Measurements from ENCODE around the gene TMEM217.

TMEM217 gene

DNA sequence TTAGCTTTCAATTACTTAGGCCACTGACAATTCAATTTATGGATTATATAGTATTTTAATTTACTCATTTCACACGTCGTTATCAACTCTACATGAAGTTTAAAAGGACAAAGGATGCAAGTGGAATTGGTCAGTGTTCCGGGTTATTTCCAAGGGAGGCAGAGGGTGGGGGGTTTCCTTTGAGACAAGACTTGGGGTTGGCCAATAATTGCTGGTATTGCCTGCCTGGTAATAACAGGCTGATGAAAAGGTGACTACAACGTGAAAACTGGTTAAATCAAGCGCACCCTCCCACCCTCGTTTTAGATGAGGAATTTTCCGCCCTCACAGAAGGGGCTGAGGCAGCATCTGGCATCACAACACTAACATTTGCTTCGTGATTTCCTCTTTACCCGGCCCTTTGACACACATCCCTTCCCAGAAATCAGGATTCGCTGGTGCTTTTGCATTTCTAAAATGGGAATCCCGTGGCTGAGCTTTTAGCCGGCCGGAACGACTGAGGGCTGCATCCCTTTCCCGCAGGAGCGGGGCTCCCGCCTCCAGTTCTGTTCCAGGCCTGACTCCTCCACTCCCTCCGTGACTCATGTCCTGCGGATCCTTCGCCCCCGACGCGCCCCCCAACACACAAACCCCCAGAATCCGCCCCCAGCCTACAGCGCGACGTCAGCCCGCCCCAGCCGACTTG is 89.0 kb downstream of the TMEM217 start:
- peak; percentile 77 for DNase-seq
- H3K79me1 ChIP-seq (replicated peaks; ENCODE audit: low read length, poor library complexity, severe bottlenecking): peaks cover 15% of the 10 kb centered on the region
- no peak overlapping the region for H3K14ac ChIP-seq (ENCODE audit: low read length in 2 of 2)
- peaks cover 17 to 21% of the 10 kb centered on the region in 2 experiments for H3K36me3 ChIP-seq (ENCODE audit: control insufficient read depth in 1 of 2, insufficient read depth in 2 of 2, low read depth in 1 of 2, low read length in 2 of 2)
- H3K4me1 ChIP-seq (ENCODE audit: control insufficient read depth, insufficient read depth, low read depth, low read length): peaks cover 9% of the 10 kb centered on the region
- H2BK15ac ChIP-seq (ENCODE audit: low read depth, poor library complexity, severe bottlenecking): peak overlapping the region; percentile 92
- H3K9me3 ChIP-seq (ENCODE audit: control insufficient read depth, low read length): no peaks in the 10 kb centered on the region
- H2BK12ac ChIP-seq (ENCODE audit: low read length in 2 of 2): peak overlapping the region; percentile 6 to 94
- H2BK5ac ChIP-seq (ENCODE audit: low read depth, low read length, poor library complexity, severe bottlenecking): peak overlapping the region; percentile 81
- H3K4me2 ChIP-seq (ENCODE audit: low read length, poor library complexity, severe bottlenecking): peak overlapping the region; percentile 87
- H2BK120ac ChIP-seq (ENCODE audit: low read depth, low read length): peak overlapping the region; percentile 95
- 2% methylated on average over 27 of the region's 29 CpGs for WGBS
- peak overlapping the region; percentile 91 for H3K27ac ChIP-seq (ENCODE audit: low read length, poor library complexity, severe bottlenecking)
- H3K18ac ChIP-seq (ENCODE audit: low read depth in 1 of 2, low read length in 2 of 2): peak overlapping the region; percentile 89 to 90
- peak overlapping the region; percentile 88 for H4K8ac ChIP-seq (ENCODE audit: low read length)
- peak overlapping the region; percentile 82 for H4K91ac ChIP-seq (ENCODE audit: low read length)
- no peak overlapping the region for H2AK5ac ChIP-seq (ENCODE audit: low read length, severe bottlenecking)
- no peak overlapping the region for H3K23ac ChIP-seq (ENCODE audit: low read length in 2 of 2)
- peak overlapping the region; percentile 58 to 78 for H3K4me3 ChIP-seq (ENCODE audit: insufficient read depth in 1 of 2, low read depth in 1 of 2, low read length in 2 of 2)
- H3K4ac ChIP-seq (ENCODE audit: low read depth in 1 of 2, low read length in 2 of 2): peak overlapping the region; percentile 57 to 70
- H3K27me3 ChIP-seq (ENCODE audit: control insufficient read depth in 1 of 2, insufficient read depth in 1 of 2, low read length in 2 of 2): no peaks in the 10 kb centered on the region
- H2AFZ ChIP-seq (ENCODE audit: low read depth, low read length): peak overlapping the region; percentile 72
- H3K9ac ChIP-seq (ENCODE audit: low read length): peak overlapping the region; percentile 93

DNA sequence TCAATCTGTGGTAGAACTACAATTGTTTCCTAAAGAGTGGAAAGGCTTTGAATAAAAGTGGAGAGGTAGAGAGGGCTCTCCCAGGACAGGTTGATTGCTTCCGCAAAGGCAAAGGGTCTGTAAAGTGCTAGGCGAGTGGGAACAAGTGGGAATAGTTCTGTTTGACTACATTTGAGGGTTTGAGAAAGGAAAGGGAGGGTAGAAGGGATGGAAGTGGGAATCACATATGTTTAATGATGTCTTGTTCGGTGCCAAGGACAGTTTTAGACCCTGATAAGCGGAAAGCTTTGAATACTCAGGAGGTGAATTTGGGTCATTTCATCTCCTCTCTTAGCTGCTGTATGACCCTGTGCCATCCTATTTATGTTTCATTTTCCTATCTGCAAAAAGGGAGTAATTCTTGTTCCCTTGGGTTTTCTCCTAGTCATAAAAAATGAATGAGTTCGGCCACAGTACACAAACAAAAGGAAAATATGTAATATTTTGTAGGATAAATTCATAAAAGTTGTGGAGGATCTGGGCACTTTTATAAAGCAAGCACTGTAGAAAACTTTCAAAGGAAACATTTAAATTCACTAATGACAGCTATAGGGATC is 89.7 kb downstream of the TMEM217 start:
- H3K9ac ChIP-seq (ENCODE audit: low read length): peak overlapping the region; percentile 93
- H4K91ac ChIP-seq (ENCODE audit: low read length): no peak overlapping the region
- no peak overlapping the region for H4K8ac ChIP-seq (ENCODE audit: low read length)
- H3K36me3 ChIP-seq (ENCODE audit: control insufficient read depth in 1 of 2, insufficient read depth in 2 of 2, low read depth in 1 of 2, low read length in 2 of 2): peaks cover 10 to 16% of the 10 kb centered on the region in 2 experiments
- H3K18ac ChIP-seq (ENCODE audit: low read depth in 1 of 2, low read length in 2 of 2): peak overlapping the region in 1 of 2 experiments; percentile 8
- no peak overlapping the region for H2AFZ ChIP-seq (ENCODE audit: low read depth, low read length)
- 70% methylated on average over 4 of the region's 5 CpGs for WGBS
- H2AK5ac ChIP-seq (ENCODE audit: low read length, severe bottlenecking): peak overlapping the region; percentile 86
- no peak for DNase-seq
- H3K27ac ChIP-seq (ENCODE audit: low read length, poor library complexity, severe bottlenecking): no peak overlapping the region
- H3K9me3 ChIP-seq (ENCODE audit: control insufficient read depth, low read length): no peaks in the 10 kb centered on the region
- peak overlapping the region in 1 of 2 experiments; percentile 60 for H3K23ac ChIP-seq (ENCODE audit: low read length in 2 of 2)
- H2BK15ac ChIP-seq (ENCODE audit: low read depth, poor library complexity, severe bottlenecking): no peak overlapping the region
- H3K79me1 ChIP-seq (replicated peaks; ENCODE audit: low read length, poor library complexity, severe bottlenecking): peaks cover 8% of the 10 kb centered on the region
- H3K14ac ChIP-seq (ENCODE audit: low read length in 2 of 2): no peak overlapping the region
- peaks cover 9% of the 10 kb centered on the region for H3K4me1 ChIP-seq (ENCODE audit: control insufficient read depth, insufficient read depth, low read depth, low read length)
- H2BK12ac ChIP-seq (ENCODE audit: low read length in 2 of 2): no peak overlapping the region
- H3K27me3 ChIP-seq (ENCODE audit: control insufficient read depth in 1 of 2, insufficient read depth in 1 of 2, low read length in 2 of 2): no peaks in the 10 kb centered on the region
- H3K4me2 ChIP-seq (ENCODE audit: low read length, poor library complexity, severe bottlenecking): no peak overlapping the region
- peak overlapping the region in 1 of 2 experiments; percentile 78 for H3K4me3 ChIP-seq (ENCODE audit: insufficient read depth in 1 of 2, low read depth in 1 of 2, low read length in 2 of 2)
- H2BK5ac ChIP-seq (ENCODE audit: low read depth, low read length, poor library complexity, severe bottlenecking): no peak overlapping the region
- H3K4ac ChIP-seq (ENCODE audit: low read depth in 1 of 2, low read length in 2 of 2): no peak overlapping the region
- H2BK120ac ChIP-seq (ENCODE audit: low read depth, low read length): no peak overlapping the region

GRCh38 chr6:37162740-37163139 is 95.2 kb downstream of the TMEM217 start:
- 100% methylated on average over 2 of the region's 4 CpGs for WGBS
- H2AFZ ChIP-seq (ENCODE audit: low read depth, low read length): no peak overlapping the region

More at GRCh38 chr6:37162740-37163139, 95.2 kb downstream of the TMEM217 start:
- Histone ChIP-seq H2BK120ac (ENCODE audit: low read depth, low read length) (no peak overlapping the region), H3K4me1 (ENCODE audit: control insufficient read depth, insufficient read depth, low read depth, low read length) (peaks cover 3% of the 10 kb centered on the region), H2BK5ac (ENCODE audit: low read depth, low read length, poor library complexity, severe bottlenecking) (no peak overlapping the region), H4K91ac (ENCODE audit: low read length) (no peak overlapping the region), H2BK12ac (ENCODE audit: low read length in 2 of 2) (no peak overlapping the region), H3K18ac (ENCODE audit: low read depth in 1 of 2, low read length in 2 of 2) (no peak overlapping the region), H3K23ac (ENCODE audit: low read length in 2 of 2) (no peak overlapping the region), H3K27me3 (ENCODE audit: control insufficient read depth in 1 of 2, insufficient read depth in 1 of 2, low read length in 2 of 2) (no peaks in the 10 kb centered on the region), H3K4ac (ENCODE audit: low read depth in 1 of 2, low read length in 2 of 2) (no peak overlapping the region), H3K4me3 (ENCODE audit: insufficient read depth in 1 of 2, low read depth in 1 of 2, low read length in 2 of 2) (no peak overlapping the region), H2AK5ac (ENCODE audit: low read length, severe bottlenecking) (no peak overlapping the region), H3K4me2 (ENCODE audit: low read length, poor library complexity, severe bottlenecking) (no peak overlapping the region), H4K8ac (ENCODE audit: low read length) (no peak overlapping the region), H3K79me1 (replicated peaks; ENCODE audit: low read length, poor library complexity, severe bottlenecking) (no peaks in the 10 kb centered on the region), H3K14ac (ENCODE audit: low read length in 2 of 2) (no peak overlapping the region), H3K36me3 (ENCODE audit: control insufficient read depth in 1 of 2, insufficient read depth in 2 of 2, low read depth in 1 of 2, low read length in 2 of 2) (no peaks in the 10 kb centered on the region), H2BK15ac (ENCODE audit: low read depth, poor library complexity, severe bottlenecking) (no peak overlapping the region), H3K27ac (ENCODE audit: low read length, poor library complexity, severe bottlenecking) (no peak overlapping the region), H3K9ac (ENCODE audit: low read length) (no peak overlapping the region), H3K9me3 (ENCODE audit: control insufficient read depth, low read length) (no peaks in the 10 kb centered on the region)
- DNase-seq: no peak

Measured in mesenchymal stem cell (in vitro differentiated cells and primary cell).